SU-DHL-6 (cell line): Measurements from ENCODE around the gene EVI5.

ENCODE experiments used
- EZH2phosphoT487 ChIP-seq: fragments of 200-600 bp; sonication (generic), shearing (Covaris generic); conservative IDR thresholded peaks from 2 replicates; pipeline ENCODE4 v1.6.1; 2018; ENCODE audit warnings: mild to moderate bottlenecking, antibody characterized with exemption, low read length, moderate library complexity, mixed read lengths
- TF ChIP-seq, protein P1 (sequence below): fragments of 200-600 bp; sonication (generic); IDR thresholded peaks from one replicate; pipeline ENCODE4 v1.5.1; 2017; ENCODE audit warnings: antibody characterized with exemption, mild to moderate bottlenecking, low read length, moderate library complexity; ENCODE audit not compliant: insufficient read depth, poor library complexity, severe bottlenecking

DNA sequence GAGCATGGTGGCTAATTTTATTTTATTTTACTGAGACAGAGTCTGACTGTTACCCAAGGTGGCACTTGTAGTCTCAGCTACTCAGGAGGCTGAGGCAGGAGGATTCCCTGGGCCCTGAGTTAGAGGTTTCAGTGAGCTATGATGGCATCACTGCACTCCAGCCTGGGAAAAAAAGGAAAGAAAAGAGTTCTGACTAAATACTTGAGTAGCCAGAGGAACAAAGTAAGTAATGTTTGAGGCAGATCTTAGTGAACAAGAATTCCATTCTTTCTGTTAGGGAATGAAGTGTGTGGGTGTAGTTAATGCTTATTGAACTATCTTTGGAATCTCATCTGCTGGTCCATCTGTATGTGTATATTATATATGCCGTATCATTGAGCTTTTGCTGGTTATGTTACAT, 13.1 kb upstream of the EVI5 start:
- TF ChIP-seq, protein P1, sequence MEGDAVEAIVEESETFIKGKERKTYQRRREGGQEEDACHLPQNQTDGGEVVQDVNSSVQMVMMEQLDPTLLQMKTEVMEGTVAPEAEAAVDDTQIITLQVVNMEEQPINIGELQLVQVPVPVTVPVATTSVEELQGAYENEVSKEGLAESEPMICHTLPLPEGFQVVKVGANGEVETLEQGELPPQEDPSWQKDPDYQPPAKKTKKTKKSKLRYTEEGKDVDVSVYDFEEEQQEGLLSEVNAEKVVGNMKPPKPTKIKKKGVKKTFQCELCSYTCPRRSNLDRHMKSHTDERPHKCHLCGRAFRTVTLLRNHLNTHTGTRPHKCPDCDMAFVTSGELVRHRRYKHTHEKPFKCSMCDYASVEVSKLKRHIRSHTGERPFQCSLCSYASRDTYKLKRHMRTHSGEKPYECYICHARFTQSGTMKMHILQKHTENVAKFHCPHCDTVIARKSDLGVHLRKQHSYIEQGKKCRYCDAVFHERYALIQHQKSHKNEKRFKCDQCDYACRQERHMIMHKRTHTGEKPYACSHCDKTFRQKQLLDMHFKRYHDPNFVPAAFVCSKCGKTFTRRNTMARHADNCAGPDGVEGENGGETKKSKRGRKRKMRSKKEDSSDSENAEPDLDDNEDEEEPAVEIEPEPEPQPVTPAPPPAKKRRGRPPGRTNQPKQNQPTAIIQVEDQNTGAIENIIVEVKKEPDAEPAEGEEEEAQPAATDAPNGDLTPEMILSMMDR: no peak
- no peak for TF ChIP-seq EZH2phosphoT487
